HepG2 (cell line): ENCODE results near the gene CIITA. TPM values are rescaled to one million over a fixed set of nuclear protein-coding genes. Genes with fewer than 3 reads are reported as not detected.
A peak's percentile ranks its signal among the peaks of the same experiment; 100 is the strongest.

Experiments used
- BCL3 ChIP-seq: sonication (generic); formaldehyde crosslinking; IDR thresholded peaks from 2 replicates; pipeline ENCODE4 v1.5.1; 2020; ENCODE audit warnings: mild to moderate bottlenecking, missing genetic modification reagents, moderate library complexity
- CEBPB ChIP-seq: IDR thresholded peaks from 2 replicates; pipeline ENCODE4 v1.6.1; 2011; ENCODE audit warnings: low read depth, low read length, improper control_type of control experiment, borderline replicate concordance
- DNMT1 ChIP-seq: sonication (generic); formaldehyde crosslinking; IDR thresholded peaks from 2 replicates; pipeline ENCODE4 v1.5.1; 2020; ENCODE audit warnings: mild to moderate bottlenecking, missing genetic modification reagents
- GABPA ChIP-seq, 2 experiments: IDR thresholded peaks; 2 replicates each; pipeline ENCODE4 v1.6.1; 2011 to 2016; ENCODE audit warnings: low read depth in 2 of 2, low read length in 1 of 2, missing biosample characterization in 1 of 2, missing genetic modification characterization in 1 of 2
- GMEB1 ChIP-seq: sonication (generic); formaldehyde crosslinking; IDR thresholded peaks from 2 replicates; pipeline ENCODE4 v1.5.1; 2020; ENCODE audit warnings: missing genetic modification reagents, mild to moderate bottlenecking, borderline replicate concordance
- GTF2F1 ChIP-seq: fragments of 150-350 bp; IDR thresholded peaks from 2 replicates; pipeline ENCODE4 v1.6.1; 2014; ENCODE audit warnings: low read length
- KDM5A ChIP-seq: fragments of 200-600 bp; sonication (generic); IDR thresholded peaks from 2 replicates; pipeline ENCODE4 v1.7.0; 2018; ENCODE audit warnings: antibody characterized with exemption, mild to moderate bottlenecking, low read length, borderline replicate concordance
- MED13 ChIP-seq: sonication (generic); formaldehyde crosslinking; IDR thresholded peaks from 2 replicates; pipeline ENCODE4 v1.5.0; 2020; ENCODE audit warnings: missing genetic modification reagents
- MIXL1 ChIP-seq: IDR thresholded peaks from 2 replicates; pipeline ENCODE4 v1.6.1; 2016
- MNT ChIP-seq: fragments of 450-650 bp; IDR thresholded peaks from 2 replicates; pipeline ENCODE4 v1.6.1; 2016
- NFE2L1 ChIP-seq: sonication (generic); formaldehyde crosslinking; IDR thresholded peaks from 2 replicates; pipeline ENCODE4 v1.4.0; 2020; ENCODE audit warnings: missing genetic modification reagents, mild to moderate bottlenecking, borderline replicate concordance
- NFKBIZ ChIP-seq: IDR thresholded peaks from 2 replicates; pipeline ENCODE4 v1.6.1; 2018; ENCODE audit warnings: missing genetic modification reagents, missing compliant biosample characterization
- NR2F6 ChIP-seq, 2 experiments: IDR thresholded peaks; 2 replicates each; pipeline ENCODE4 v1.6.1; 2016; ENCODE audit warnings: antibody characterized with exemption in 1 of 2, mild to moderate bottlenecking in 1 of 2
- PAXIP1 ChIP-seq: sonication (generic); formaldehyde crosslinking; conservative IDR thresholded peaks from 2 replicates; pipeline ENCODE4 v1.4.0; 2020; ENCODE audit warnings: mild to moderate bottlenecking, missing genetic modification reagents, moderate library complexity
- RNF2 ChIP-seq: fragments of 450-650 bp; conservative IDR thresholded peaks from 2 replicates; pipeline ENCODE4 v1.6.1; 2016; ENCODE audit warnings: low read depth
- SUZ12 ChIP-seq: fragments of 150-350 bp; IDR thresholded peaks from 2 replicates; pipeline ENCODE4 v1.6.1; 2014; ENCODE audit warnings: low read depth, low read length
- ZNF10 ChIP-seq: sonication (generic); formaldehyde crosslinking; IDR thresholded peaks from 2 replicates; pipeline ENCODE4 v1.4.0; 2020; ENCODE audit warnings: mild to moderate bottlenecking, low read depth, missing genetic modification reagents, borderline replicate concordance
- ZNF274 ChIP-seq: sonication (generic); formaldehyde crosslinking; IDR thresholded peaks from 2 replicates; pipeline ENCODE4 v1.5.1; 2020; ENCODE audit warnings: mild to moderate bottlenecking, missing genetic modification reagents
- ZNF777 ChIP-seq: sonication (generic); formaldehyde crosslinking; IDR thresholded peaks from 2 replicates; pipeline ENCODE4 v1.4.0; 2020; ENCODE audit warnings: missing genetic modification reagents
- polyA plus RNA-seq, 8 experiments: library from polyadenylated mRNA; depleted of rRNA in 3 of 8; stranded (reverse) in 7 of 8; unstranded in 1 of 8; fragments of >200 nt; fragmentation: Illumina TruSeq in 4 of 8; extraction: Trizol in 4 of 8; gene quantifications; 2 replicates each; pipeline versions ENCODE4 v1.2.1 to v1.2.3, GENCODE V29; 2011 to 2016; ENCODE audit warnings: low read depth in 4 of 8, missing spikeins in 1 of 8, mixed read lengths in 1 of 8; ENCODE audit not compliant: insufficient read depth in 1 of 8
- total RNA-seq, 5 experiments: library from RNA; depleted of rRNA; stranded (reverse); fragments of >200 nt; fragmentation: Illumina TruSeq; extraction: Trizol; gene quantifications; 2 replicates each; pipeline ENCODE4 v1.2.3, GENCODE V29; 2016; ENCODE audit warnings: low read depth in 1 of 5
- TF ChIP-seq, protein P1 (sequence below), 2 experiments: sonication (generic) in 1 of 2; formaldehyde crosslinking in 1 of 2; IDR thresholded peaks; 2 replicates each; pipeline versions ENCODE4 v1.4.0 to v1.6.1; 2018 to 2020; ENCODE audit warnings: missing genetic modification reagents in 2 of 2, borderline replicate concordance in 1 of 2, low read depth in 1 of 2, mild to moderate bottlenecking in 1 of 2, missing biosample characterization in 1 of 2

The CIITA gene
- total and polyA plus RNA-seq, 2 of the 13 experiments (the other 11 are each of a cell fraction or from before 2014, with no cell fraction given) = 0.08 to 0.09 TPM

- TF ChIP-seq BCL3 (CRISPR knock-in tag) = no peak; the same call in 1 of the 2 replicates
- TF ChIP-seq GABPA (IDR thresholded peaks at IDR 0.05; ENCODE audit: low read depth, low read length) = no peak
- no peak for TF ChIP-seq GABPA (CRISPR knock-in tag; IDR thresholded peaks at IDR 0.05; ENCODE audit: low read depth)
- 0 out of 2 replicates have a peak, but pooled peaks have one; percentile 16 for TF ChIP-seq DNMT1 (CRISPR knock-in tag)
- no peak; the same call in 1 of the 2 replicates for TF ChIP-seq RNF2
- TF ChIP-seq ZNF274 (CRISPR knock-in tag) = no peak
- no peak for TF ChIP-seq MIXL1 (CRISPR knock-in tag)
- no peak for TF ChIP-seq ZNF10 (CRISPR knock-in tag)
- TF ChIP-seq NFKBIZ (CRISPR knock-in tag) = 0 out of 2 replicates have a peak, but pooled peaks have one; percentile 37
- TF ChIP-seq ZNF777 (CRISPR knock-in tag) = no peak
- TF ChIP-seq, protein P1, sequence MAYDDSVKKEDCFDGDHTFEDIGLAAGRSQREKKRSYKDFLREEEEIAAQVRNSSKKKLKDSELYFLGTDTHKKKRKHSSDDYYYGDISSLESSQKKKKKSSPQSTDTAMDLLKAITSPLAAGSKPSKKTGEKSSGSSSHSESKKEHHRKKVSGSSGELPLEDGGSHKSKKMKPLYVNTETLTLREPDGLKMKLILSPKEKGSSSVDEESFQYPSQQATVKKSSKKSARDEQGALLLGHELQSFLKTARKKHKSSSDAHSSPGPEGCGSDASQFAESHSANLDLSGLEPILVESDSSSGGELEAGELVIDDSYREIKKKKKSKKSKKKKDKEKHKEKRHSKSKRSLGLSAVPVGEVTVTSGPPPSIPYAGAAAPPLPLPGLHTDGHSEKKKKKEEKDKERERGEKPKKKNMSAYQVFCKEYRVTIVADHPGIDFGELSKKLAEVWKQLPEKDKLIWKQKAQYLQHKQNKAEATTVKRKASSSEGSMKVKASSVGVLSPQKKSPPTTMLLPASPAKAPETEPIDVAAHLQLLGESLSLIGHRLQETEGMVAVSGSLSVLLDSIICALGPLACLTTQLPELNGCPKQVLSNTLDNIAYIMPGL (CRISPR knock-in tag; IDR thresholded peaks at IDR 0.05; ENCODE audit: borderline replicate concordance in 1 of 2, low read depth in 1 of 2) = peak in 1 of 2 experiments; percentile 72; a peak in 2 of 4 replicates
- no peak; the same call in 1 of the 2 replicates for TF ChIP-seq NR2F6 (IDR thresholded peaks at IDR 0.05)
- TF ChIP-seq NR2F6 (CRISPR knock-in tag; IDR thresholded peaks at IDR 0.05) = peak; percentile 42; the same call in 1 of the 2 replicates
- TF ChIP-seq MED13 (CRISPR knock-in tag) = no peak
- TF ChIP-seq PAXIP1 = peak; percentile 93
- TF ChIP-seq MNT = 0 out of 2 replicates have a peak, but pooled peaks have one; percentile 29
- no peak for TF ChIP-seq GTF2F1
- no peak; the same call in 1 of the 2 replicates for TF ChIP-seq GMEB1 (CRISPR knock-in tag)
- no peak for TF ChIP-seq NFE2L1
- no peak for TF ChIP-seq CEBPB
- no peak for TF ChIP-seq KDM5A
- no peak for TF ChIP-seq SUZ12
Measured at GRCh38 chr16:10923650-10924214, 46.7 kb downstream of the CIITA start (continued).
